Occipital lobe (tissue), 2 donors: ENCODE measurements around the gene FRMD4B. TPM values are rescaled to one million over a fixed set of nuclear protein-coding genes. Genes with fewer than 3 reads are reported as not detected.
A peak's percentile ranks its signal among the peaks of the same experiment; 100 is the strongest.
"Not testable (repeated sequence)": the region's sequence is repeated elsewhere in the genome, so short reads cannot be mapped to it uniquely, and the experiment has no call there.

Experiments
- DNase-seq: peaks from one replicate; lab custom pipeline; 2025; lab: John Stamatoyannopoulos, UW
- total RNA-seq: library from RNA; depleted of rRNA; stranded (reverse); fragments of >200 nt; gene quantifications from one replicate; pipeline ENCODE4 v1.2.3, GENCODE V29; 2014

The FRMD4B gene
- total RNA-seq, 1 donor from 2014 or later, result 54.6 TPM

GRCh38 chr3:69322512-69322911, 63.4 kb downstream of the FRMD4B start:
- not testable (repeated sequence) for DNase-seq

- DNase-seq, result no peak
Observed at GRCh38 chr3:69322158-69322509, 63.8 kb downstream of the FRMD4B start.

GRCh38 chr3:69321301-69322157, 64.4 kb downstream of the FRMD4B start:
- DNase-seq, result no peak

- no peak for DNase-seq
Observed at GRCh38 chr3:69320871-69321271, 65.0 kb downstream of the FRMD4B start.

GRCh38 chr3:69319652-69320051, 66.2 kb downstream of the FRMD4B start:
- DNase-seq, result no peak

- DNase-seq, result no peak
Observed at GRCh38 chr3:69318410-69318809, 67.5 kb downstream of the FRMD4B start.

- no peak for DNase-seq
Observed at GRCh38 chr3:69313251-69313650, 72.6 kb downstream of the FRMD4B start.

GRCh38 chr3:69309814-69310213, 76.1 kb downstream of the FRMD4B start:
- DNase-seq, result no peak

- peak; percentile 49 for DNase-seq
Observed at GRCh38 chr3:69306239-69307185, 79.4 kb downstream of the FRMD4B start.

GRCh38 chr3:69305011-69305410, 80.9 kb downstream of the FRMD4B start:
- no peak for DNase-seq

- DNase-seq, result no peak
Observed at GRCh38 chr3:69304396-69304795, 81.5 kb downstream of the FRMD4B start.

GRCh38 chr3:69300296-69300695, 85.6 kb downstream of the FRMD4B start:
- DNase-seq, result no peak

GRCh38 chr3:69299344-69299743, 86.5 kb downstream of the FRMD4B start:
- DNase-seq, result no peak

GRCh38 chr3:69297501-69297900, 88.4 kb downstream of the FRMD4B start:
- DNase-seq, result no peak

GRCh38 chr3:69296995-69297394, 88.9 kb downstream of the FRMD4B start:
- DNase-seq, result no peak

GRCh38 chr3:69294014-69294766, 91.7 kb downstream of the FRMD4B start:
- no peak for DNase-seq

GRCh38 chr3:69292959-69293574, 92.8 kb downstream of the FRMD4B start:
- no peak for DNase-seq

GRCh38 chr3:69292185-69292584, 93.7 kb downstream of the FRMD4B start:
- no peak for DNase-seq

GRCh38 chr3:69290430-69290829, 95.5 kb downstream of the FRMD4B start:
- DNase-seq, result no peak

GRCh38 chr3:69290006-69290405, 95.9 kb downstream of the FRMD4B start:
- DNase-seq, result no peak
